KOPT-K1 (cell line): ENCODE measurements around the gene FBP1.
"Not testable (repeated sequence)": the region's sequence is repeated elsewhere in the genome, so short reads cannot be mapped to it uniquely, and the experiment has no call there.

Source experiments
- H3K27ac ChIP-seq: fragments of 200-600 bp; sonication (generic); 2 replicates; pipeline ENCODE4 v1.5.1; 2016; ENCODE audit warnings: antibody characterized with exemption, mild to moderate bottlenecking, low read depth, low read length; ENCODE audit not compliant: poor library complexity, severe bottlenecking
- H3K36me3 ChIP-seq: fragments of 200-600 bp; sonication (generic); 2 replicates; pipeline ENCODE4 v1.5.1; 2017; ENCODE audit warnings: antibody characterized with exemption, mild to moderate bottlenecking, low read length, moderate library complexity; ENCODE audit not compliant: insufficient read depth
- H3K9me3 ChIP-seq: fragments of 200-600 bp; sonication (generic); 2 replicates; pipeline ENCODE4 v1.5.1; 2017; ENCODE audit warnings: antibody characterized with exemption, low read length, mild to moderate bottlenecking; ENCODE audit not compliant: insufficient read depth, poor library complexity, severe bottlenecking

Gene FBP1

GRCh38 chr9:94586316-94586715 lies 53.0 kb downstream of the FBP1 start:
- H3K9me3 ChIP-seq: no peaks in the 10 kb centered on the region
- no peak overlapping the region for H3K27ac ChIP-seq
- H3K36me3 ChIP-seq: no peaks in the 10 kb centered on the region

GRCh38 chr9:94584555-94584954 lies 54.8 kb downstream of the FBP1 start:
- Histone ChIP-seq H3K36me3 (no peaks in the 10 kb centered on the region), H3K27ac (no peak overlapping the region)

GRCh38 chr9:94581728-94582127 lies 57.6 kb downstream of the FBP1 start:
- H3K36me3 ChIP-seq: no peaks in the 10 kb centered on the region
- no peak overlapping the region for H3K27ac ChIP-seq
- H3K9me3 ChIP-seq: no peaks in the 10 kb centered on the region

More at GRCh38 chr9:94584555-94584954, 54.8 kb downstream of the FBP1 start:
- no peaks in the 10 kb centered on the region for H3K9me3 ChIP-seq

- Histone ChIP-seq H3K36me3 (no peaks in the 10 kb centered on the region), H3K27ac (no peak overlapping the region), H3K9me3 (no peaks in the 10 kb centered on the region)
Measured at GRCh38 chr9:94577571-94577970, 61.7 kb downstream of the FBP1 start.

- no peaks in the 10 kb centered on the region for H3K36me3 ChIP-seq
- H3K27ac ChIP-seq: no peak overlapping the region
- H3K9me3 ChIP-seq: no peaks in the 10 kb centered on the region
Measured at GRCh38 chr9:94577036-94577435, 62.3 kb downstream of the FBP1 start.

GRCh38 chr9:94576131-94576530 lies 63.2 kb downstream of the FBP1 start:
- Histone ChIP-seq H3K27ac (no peak overlapping the region), H3K9me3 (no peaks in the 10 kb centered on the region), H3K36me3 (no peaks in the 10 kb centered on the region)

GRCh38 chr9:94568972-94569712 lies 70.2 kb downstream of the FBP1 start:
- H3K36me3 ChIP-seq: no peaks in the 10 kb centered on the region
- H3K27ac ChIP-seq: no peak overlapping the region
- no peaks in the 10 kb centered on the region for H3K9me3 ChIP-seq

GRCh38 chr9:94568250-94568889 lies 70.9 kb downstream of the FBP1 start:
- H3K9me3 ChIP-seq: no peaks in the 10 kb centered on the region
- H3K36me3 ChIP-seq: no peaks in the 10 kb centered on the region
- no peak overlapping the region for H3K27ac ChIP-seq

- H3K36me3 ChIP-seq: no peaks in the 10 kb centered on the region
- H3K9me3 ChIP-seq: no peaks in the 10 kb centered on the region
- H3K27ac ChIP-seq: no peak overlapping the region
Measured at GRCh38 chr9:94567271-94567670, 72.0 kb downstream of the FBP1 start.

GRCh38 chr9:94566550-94566949 lies 72.8 kb downstream of the FBP1 start:
- no peaks in the 10 kb centered on the region for H3K9me3 ChIP-seq
- no peak overlapping the region for H3K27ac ChIP-seq
- no peaks in the 10 kb centered on the region for H3K36me3 ChIP-seq

GRCh38 chr9:94564279-94564678 lies 75.0 kb downstream of the FBP1 start:
- not testable (repeated sequence) for H3K36me3 ChIP-seq, H3K9me3 ChIP-seq, H3K27ac ChIP-seq

- H3K27ac ChIP-seq: no peak overlapping the region
- no peaks in the 10 kb centered on the region for H3K9me3 ChIP-seq
- no peaks in the 10 kb centered on the region for H3K36me3 ChIP-seq
Measured at GRCh38 chr9:94563548-94563947, 75.8 kb downstream of the FBP1 start.

GRCh38 chr9:94560237-94560636 lies 79.1 kb downstream of the FBP1 start:
- H3K9me3 ChIP-seq: no peaks in the 10 kb centered on the region
- H3K27ac ChIP-seq: no peak overlapping the region
- no peaks in the 10 kb centered on the region for H3K36me3 ChIP-seq

GRCh38 chr9:94557376-94557775 lies 81.9 kb downstream of the FBP1 start:
- Histone ChIP-seq H3K9me3 (no peaks in the 10 kb centered on the region), H3K27ac (no peak overlapping the region), H3K36me3 (no peaks in the 10 kb centered on the region)

- Histone ChIP-seq H3K9me3 (no peaks in the 10 kb centered on the region), H3K27ac (no peak within 1 kb of the TSS), H3K36me3 (no peaks in the 10 kb centered on the region)
Measured at GRCh38 chr9:94554439-94555331, 84.6 kb downstream of the FBP1 start, which contains the start of gene PCAT7. TSS of gene PCAT7 (plus strand) at chr9:94555083.
